ENCODE measurements around the gene BCAN.

BCAN gene

DNA sequence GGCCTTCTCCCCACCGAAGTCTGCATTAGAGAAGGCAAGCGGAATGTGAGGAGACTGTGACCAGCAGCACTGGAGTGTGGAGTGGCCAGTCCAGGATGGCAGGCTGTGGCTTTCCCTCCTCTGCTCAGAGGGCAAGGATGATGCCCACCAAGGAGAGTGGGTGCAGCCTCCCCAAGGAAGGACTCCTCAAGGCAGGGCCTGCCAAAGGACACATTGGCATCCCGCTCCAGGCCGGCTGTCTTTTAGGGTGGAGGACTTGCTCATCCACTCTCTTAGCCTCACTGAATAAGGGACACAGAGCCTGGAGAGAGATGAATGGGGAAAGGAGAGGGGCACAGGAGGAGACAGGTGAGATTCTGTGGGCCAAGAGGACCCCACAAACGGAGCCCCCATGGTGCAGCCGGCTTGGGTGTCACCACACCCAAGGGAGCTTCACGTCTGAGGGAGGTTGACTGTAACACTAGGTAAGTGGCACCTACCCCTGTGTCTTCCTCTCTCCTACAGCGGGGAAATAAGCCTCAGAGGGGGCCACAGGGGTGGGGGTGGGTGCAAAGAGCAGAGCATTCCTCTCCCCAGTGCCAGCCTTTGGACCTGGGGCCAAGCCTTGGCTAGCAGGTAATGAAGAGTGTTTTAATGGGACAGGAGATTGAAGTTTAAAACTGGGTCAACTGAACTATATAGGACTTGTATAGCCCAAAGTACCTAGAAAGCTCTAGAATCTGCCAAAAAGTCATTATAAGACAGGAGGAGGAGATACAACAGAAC lies 39.5 kb downstream of the BCAN start:
- DNase-seq = no peak

DNA sequence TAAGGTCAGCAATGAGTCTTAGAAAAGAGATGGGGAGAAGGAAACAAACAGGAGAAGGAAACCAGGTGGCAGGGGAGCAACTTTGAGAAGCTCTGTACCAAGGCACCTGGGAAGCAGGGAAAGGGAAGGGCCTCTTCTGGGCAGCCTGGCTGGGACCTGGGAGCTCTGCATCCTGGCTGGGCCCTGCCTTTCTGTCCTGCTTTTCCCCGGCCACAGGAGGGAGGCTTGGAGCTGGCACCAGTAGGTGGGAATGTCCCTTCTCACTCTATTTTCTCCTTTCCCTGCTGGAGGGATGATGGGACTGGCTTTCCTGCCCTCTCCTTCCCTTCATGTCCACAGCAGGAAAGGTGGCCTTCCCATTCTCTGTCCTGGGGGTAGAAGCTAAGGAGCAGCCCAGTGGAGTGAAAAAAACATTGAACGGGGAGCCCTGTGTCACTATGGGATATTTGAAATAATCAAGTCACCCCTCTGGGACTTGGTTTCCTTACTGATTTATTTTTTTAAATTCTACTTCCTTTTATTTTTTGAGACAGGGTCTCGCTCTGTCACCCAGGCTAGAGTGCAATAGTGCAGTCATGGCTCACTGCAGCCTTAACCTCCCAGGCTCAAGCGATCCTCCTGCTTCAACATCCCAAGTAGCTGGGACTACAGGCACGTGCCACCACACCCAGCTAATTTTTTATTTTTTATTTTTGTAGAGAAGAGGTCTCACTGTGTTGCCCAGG lies 40.4 kb downstream of the BCAN start:
- no peak for DNase-seq

DNA sequence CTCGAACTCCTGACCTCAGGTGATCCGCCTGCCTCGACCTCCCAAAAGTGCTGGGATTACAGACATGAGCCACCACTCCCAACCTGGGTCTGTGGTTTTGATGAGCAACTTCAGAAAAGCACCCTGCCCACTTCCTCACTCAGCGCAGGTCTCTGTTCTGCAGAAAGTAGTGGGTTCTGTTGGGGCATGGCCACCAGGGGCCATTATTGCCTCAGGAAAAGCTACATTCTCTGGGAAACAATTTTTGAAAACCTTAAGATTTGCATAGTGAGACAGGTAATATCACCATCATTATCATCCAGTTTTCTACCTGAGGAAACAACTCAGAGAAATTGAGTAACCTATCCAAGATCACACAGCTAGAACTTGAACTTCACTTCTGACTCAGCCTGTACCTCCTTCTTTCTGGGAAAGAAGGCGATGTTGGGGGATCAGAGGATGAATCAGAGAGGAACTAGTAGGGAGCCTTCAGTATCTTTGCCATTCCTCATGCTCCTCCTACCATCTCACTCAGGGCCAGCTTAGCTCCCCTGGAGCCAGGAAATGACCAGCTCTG lies 42.4 kb downstream of the BCAN start:
- DNase-seq = no peak

DNA sequence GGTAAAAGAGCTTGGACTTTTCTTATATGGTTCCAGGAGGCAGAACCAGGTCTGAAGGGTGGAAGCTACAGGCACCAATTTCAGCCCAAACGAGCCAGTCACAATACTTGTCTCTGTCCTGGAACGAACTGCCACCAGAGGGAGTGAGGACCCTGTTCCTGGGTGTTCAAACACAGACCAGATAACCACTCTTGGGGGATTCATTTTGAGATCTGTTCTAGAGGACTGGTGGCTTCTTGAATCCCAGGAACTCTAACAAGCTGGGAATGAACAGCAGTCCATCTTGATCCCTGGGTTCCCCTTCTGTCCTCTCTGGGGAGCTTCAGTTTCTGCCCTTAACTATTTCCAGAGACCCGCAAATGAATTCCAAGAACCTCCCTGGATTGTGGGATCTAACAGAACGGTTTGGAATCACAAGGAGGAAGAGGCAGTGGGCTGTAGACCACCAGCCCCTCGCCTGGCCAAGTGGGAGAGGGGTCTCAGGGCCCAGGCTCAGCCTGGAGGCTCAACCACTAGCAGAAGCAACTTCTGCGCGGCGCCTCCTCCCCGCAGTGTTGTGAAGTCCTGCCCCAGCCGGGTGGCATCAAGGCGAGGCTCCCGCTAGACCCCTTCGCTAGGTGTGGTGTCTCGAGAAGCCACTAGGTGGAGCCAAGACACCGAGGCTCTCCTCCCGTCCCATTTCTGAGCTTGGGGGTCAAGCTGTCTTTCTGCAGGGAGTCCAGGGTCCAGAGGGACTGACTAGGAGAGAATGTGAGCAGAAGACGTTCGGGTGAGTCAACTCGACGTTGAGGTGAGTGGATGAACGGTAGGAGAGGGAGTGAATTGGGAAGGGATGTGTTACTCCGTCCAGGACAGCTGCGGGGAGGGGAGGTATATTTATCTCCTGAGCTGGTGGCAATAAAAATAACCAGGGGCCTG lies 47.4 kb downstream of the BCAN start:
- DNase-seq = peak; percentile 69 to 79

DNA sequence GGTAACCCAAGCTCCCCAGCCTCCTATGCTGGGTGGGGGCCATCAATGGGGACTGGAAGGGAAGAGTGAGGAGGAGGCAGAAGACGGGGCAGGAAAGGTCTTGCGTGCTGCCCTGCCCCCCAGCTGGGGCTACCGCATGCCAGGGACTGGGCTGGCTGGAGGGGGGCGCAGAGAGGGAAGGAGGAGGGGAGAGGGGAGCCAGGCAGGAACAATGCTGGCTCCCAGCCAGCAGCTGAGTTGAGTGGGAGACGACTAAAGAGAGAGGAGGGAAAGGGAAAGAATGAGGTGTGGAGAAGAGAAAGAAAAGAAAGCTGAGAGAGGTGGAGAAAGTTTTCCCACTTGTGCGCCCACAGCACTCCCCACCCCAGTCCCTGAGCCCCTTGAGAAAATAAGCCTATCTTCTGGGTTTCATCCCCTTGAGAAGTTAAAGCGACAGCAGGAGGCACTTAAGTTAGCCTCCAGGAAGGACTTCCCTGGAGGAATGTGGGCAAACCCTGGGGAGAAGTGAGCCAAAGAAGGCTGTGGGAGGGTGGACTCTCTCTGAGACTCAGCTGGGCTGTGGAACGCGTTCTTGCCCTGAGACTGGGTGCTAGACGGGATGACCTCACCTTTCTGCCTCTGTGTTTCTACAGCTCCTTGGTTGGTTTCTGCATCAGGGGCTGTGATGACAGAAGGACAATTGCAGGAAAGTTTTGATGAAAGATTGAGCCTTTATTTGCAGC lies 48.2 kb downstream of the BCAN start:
- DNase-seq = no peak

DNA sequence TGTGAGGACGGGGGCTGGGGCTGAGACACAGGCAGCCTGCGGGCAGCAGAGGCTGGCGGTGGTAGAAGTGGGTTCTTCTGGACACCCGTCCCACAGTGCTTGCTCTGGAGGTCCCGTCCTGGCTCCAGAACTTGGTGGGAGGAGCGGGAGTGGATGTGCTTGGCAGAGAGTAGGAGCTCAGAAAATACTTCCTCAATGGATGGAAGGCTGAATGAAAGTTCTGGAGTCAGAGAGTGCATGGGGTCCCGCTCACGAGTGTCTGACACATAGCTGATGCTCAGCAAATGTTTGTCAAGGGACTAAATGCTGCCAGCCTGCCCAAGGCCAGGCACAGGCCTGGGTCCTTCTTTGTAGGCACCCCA lies 48.7 kb downstream of the BCAN start:
- DNase-seq = no peak

DNA sequence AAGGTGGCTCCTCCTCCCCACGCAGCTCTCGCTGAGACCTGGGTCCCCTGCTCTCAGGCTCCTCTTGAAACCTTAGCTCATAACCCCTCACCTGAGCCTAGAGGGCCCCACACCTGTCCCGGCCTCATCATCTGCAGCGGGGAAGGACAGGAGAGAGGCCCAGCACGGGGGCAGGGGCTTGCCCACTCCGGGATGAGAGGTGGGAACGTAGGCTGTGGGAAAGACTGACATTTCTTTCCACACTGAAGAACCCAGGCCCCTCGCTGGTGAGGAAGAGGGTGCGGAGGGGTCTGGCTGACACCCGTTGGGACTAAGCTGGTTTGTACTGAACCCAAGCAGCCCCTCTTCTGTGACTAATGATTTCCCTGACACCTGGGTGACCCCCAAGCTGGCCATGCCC lies 49.3 kb downstream of the BCAN start:
- DNase-seq = no peak

DNA sequence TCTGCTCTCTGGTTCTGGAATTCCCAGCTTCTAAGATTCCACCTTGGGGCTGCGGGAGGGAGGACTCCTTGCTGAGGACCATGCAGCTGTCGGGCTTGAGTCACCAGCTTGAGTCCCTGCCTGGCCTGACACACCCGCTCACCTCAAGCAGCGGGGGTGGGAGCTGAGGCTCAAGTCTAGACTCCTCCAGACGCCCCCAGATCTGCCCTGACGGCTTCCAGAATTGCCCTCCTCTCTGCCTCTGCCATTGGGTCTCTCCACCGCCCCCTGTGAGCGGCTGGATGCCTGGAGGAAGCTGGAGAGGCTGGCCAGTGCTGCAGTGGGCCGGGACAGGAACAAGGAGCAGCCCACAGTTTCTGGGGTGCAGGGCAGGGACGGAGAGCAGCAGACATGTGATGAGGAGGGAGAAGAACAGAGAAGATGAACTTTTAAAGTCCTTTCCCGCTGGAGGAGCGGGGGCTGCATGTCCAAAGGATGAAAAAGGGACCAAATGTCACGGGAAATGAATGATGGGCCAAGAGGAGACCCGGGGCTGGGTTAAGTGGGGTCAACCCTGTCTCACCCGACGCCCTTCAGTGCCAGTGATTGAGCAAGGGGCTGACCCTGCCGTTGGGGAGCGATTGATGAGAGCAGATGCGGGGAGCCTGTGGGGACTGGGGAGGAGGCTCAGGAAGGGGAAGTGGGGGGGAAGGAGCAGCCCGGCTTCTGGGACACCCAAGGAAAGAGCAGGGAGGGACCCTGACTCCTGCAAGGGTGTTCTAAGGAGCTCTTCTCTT lies 49.9 kb downstream of the BCAN start:
- DNase-seq = peak in 1 of 2 experiments; percentile 27

DNA sequence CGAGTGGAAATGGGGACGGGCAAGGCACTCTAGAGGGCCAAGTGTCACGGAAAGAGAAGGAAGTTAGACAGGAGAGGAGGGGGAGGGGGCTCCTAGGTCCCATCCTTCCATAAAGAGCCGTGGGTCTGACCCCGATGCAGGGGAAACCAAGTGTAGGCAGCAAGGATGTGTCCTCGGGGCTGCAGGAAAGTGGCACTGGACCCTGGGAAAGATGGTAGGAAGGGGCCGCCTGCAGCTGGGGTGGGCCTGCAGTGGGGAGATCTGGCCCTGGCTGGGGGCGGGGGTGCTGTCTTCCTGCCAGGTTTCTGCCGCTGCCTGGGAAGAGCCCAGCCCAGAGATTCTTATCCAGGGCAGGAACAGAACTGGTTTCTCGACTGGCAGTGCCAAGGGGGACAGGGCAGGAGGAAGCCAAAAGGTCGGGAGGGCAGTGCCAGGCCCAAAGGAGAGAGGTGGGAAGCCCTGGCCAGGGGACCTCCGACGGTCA lies 50.6 kb downstream of the BCAN start:
- DNase-seq = no peak

DNA sequence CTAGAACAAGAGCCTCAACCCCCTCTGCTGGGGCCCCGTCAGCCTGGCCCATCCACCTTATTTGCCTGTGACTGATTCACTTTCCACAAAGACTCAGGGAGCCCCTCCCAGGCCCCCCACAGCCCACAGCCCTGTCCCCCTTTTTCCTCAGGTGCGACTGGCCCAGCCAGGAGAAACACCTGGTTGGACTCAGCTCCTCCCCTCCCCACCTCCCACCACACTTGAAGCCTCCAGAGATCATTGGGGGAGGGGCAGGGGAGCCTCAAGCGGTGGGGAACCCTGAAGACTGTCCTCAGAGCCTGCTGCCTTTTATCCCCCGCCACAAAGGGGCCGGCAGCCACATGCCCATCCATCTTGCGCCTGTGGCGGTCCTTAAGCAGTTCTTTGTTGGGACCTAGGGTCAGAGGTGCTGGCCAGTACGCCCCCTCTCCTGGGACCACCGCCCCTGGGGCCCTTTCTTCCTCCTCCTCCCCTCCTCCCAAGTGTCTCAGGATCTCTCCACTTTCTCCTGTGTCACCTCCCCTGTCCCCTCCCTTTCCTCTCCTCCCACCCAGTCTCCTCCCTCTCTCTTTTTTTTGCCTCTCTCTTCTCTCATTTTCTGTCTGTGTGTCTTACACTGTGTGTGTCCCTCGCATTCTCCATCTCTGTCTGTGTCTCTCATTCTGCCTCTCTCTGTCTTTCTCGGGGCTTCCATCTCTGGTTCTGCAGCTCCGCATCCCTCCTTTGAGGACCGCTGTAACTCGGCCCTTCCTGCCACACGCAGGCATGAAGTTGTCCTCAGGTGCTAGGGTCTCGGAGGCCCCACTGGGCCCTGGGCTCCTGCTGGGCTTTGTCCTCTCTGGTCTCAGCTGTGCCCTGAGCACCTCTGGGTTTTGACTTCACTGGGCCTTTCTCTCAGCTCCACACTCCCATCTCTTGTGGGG lies 51.3 kb downstream of the BCAN start:
- no peak for DNase-seq

DNA sequence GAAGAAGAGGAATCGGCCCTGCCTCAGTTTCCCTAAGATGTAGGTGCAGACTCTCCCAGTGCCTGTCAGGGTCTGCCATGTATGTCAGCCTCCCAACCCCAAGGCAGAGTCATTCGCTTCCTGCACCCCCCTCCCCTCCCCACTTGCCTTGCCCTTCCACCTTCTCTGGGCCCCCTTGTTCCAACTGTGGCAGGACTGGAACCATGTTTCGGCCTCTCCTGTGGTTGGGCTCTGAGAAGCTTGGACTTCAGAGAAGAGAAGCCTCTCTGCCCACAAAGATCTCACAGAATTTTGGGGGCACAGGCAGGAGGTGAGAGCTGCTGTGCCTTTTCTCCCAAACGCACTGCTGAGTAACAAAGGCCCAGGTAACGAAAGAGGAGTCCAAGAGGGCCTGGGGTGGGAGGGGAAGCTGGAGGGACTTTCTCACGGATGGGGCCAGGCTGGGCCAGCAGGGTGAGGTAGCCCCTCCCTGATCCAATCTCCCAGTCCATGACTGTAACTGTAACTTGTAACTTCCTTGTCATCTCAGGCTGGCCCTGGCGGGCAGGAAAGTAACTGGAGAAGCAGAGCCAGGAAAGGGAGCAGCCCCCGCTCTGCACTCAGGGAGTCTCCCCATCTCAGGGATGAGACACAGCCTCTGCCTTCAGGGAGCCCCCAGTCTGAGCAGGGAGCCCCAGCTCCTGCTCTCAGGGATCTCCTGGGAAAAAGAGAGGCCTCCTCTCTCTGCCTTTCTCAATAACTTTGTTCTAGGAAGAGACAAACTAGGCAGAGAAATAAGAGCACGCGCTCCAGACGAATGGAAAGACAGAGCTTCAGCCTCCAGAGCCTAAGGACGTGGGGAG lies 52.2 kb downstream of the BCAN start:
- peak; percentile 12 to 22 for DNase-seq

DNA sequence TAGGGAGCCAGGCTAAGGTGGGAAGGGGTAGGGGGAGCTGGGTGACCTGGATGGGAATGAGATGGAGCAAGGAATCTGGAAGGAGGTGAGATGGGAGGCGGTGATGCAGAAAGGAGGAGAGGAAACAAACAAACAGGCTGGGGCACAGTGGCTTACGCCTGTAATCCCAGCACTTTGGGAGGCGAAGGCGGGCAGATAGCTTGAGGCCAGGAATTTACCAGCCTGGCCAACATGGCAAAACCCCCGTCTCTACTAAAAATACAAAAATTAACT lies 52.7 kb downstream of the BCAN start:
- no peak for DNase-seq

DNA sequence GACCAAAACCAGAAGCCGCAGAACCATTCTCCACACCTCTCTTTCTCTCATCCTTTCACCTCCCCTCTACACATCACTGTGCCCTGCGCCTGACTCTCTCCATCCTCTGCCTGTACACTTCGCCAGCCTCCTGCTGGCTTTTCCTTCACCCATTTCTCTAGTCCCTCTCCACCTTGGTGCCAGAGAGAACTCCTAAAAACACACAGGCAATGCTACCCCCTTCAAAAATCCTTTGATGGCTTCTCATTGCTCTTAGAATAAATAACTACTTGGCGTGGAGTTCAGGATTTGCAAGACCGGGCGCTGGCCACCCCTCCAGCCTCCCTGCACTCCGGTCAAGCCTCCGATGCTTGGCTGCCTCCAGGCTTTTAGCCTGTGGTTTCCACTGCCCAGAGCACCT lies 54.8 kb downstream of the BCAN start:
- no peak for DNase-seq

DNA sequence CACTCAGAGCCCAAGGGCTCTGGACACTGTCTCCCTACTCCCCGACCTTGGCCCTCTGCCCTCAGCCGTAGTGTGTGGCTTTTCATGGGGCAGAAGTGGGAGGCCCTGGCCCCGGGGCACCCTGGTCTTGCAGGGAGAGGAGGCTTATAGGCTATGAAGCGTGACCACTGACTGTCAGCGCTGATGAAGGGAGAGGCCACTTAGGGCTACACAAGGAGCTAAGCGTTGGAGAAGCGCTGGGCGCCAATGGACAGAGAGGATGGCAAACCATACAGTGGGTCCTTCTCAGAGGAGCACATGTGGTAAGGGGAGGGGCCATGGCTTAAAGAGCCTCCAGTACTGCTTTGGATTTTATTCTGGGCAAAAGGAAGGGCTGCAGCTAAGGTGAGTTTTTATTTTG lies 55.6 kb downstream of the BCAN start:
- no peak for DNase-seq

DNA sequence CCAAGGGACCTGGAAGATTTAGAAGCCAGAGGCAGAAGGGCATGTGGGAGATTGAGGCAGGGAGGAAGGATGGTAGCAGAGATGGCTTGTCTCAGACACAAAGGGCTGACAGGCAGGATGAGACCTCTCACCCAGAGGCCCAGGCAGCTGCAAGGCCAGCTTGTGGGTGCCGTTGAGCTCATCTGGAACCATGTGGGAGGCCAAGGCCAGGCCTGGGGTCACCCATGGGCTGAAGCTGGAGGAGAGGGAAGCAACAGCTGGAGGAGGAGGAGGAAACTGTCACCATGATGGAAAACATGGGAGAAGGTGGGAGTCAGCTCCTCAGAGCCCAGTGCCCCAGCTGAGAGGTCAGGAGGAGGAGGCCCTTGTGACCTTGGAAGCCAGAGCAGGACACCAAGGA lies 57.1 kb downstream of the BCAN start:
- no peak for DNase-seq

DNA sequence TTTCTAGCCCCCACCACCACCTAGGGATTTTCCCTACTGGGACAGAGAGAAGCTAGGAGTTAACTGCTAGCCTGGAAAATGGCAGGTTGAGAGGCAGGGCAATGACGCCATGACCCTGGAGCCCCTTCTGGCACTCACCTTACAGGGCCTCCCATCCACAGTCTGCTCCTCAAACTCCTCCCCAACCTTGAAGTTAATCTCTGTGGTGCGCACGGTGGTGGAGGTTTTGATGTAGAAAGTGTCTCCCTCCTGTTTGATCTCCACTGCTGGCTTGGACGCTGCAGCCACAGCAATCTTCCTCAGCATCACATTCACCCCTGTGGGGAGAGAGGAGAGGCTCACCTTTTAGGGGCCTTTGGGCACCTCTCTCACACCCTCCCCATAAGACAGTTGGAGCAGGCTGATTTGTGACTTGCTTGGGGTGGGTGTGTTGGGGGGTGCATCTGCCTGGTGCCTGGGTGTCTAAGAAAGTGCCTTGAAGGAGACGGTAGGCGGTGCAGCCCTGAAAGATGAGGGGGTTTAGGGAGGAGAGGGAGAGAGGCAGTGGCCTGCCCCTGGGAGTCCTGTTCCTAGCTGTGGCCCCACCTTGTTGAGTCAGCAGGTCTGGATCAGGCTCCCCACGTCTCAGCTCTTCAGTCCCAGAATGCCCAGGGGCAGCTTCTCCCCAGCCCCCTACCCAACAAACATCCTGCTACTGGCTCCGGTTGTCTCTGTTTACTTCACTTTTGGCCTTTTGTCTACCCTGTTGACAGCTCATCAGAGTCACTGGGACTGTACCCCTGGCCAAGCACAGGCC lies 59.0 kb downstream of the BCAN start:
- DNase-seq = no peak

DNA sequence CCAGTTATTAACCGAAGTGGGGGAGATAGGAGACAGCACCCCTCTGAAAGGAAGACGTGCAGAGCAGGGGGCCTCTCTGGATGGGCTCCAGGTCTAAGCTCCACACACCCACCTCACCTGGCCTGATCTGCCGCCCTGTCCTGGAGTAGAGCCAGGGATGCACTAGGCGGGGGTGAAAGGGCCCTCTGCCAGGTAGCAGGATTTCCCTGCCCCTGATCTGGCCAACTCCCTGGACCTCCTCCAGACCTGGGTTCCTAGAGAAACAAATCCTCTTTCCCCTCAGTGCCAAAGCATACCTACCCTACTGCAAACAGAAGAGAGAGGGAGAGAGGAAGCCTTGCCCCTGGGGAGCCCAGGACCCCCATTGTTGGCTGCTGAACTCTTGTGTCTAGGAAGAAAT lies 61.4 kb downstream of the BCAN start:
- no peak for DNase-seq

DNA sequence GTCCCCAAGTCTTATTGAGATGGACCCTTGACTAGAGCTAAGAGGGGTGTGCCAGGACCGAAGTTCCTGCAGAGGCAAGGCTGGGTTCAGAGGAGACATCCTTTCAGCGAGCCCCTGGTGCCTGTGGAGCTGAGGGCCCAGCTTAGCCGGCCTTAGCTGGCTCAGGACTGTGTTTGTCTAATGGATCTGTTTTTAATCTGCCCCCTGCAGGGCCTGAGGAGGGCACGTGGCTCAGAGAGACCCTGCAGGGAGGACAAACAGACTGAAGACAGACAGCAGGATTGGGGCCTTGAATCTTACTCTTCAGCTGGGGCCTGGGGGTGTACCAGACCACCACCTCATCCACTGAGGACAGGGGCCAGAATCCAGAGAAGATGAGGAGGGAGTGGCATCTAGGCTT lies 61.8 kb downstream of the BCAN start:
- DNase-seq = no peak

DNA sequence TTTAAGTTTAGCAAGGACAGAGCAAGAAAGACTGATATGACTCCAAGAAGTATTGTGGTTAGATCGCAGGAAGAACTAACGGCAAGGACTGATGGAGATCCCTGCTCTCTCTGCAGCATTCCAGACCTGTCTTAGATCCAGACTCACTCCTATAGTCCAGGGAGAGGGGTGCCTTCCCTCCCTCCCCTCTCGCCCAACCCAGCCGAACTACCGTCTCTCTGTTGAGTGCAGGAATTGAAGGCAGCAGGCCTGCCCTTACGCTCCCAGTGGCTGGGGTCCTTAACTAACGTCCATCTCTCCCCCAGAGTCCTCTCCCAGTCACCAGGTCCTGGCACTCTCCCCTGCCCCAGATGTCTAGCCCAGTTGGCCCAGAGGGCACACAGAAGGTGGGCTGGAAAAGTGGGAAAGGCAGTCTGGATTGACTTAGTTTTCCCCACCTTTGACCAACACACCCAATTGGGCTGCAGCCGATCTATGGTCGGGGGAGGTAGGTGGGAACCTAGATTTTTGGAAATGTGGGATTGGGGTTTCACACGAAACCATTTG lies 62.3 kb downstream of the BCAN start:
- DNase-seq = no peak

Measured in Kasumi-1 (cell line).